ENCODE measurements around the gene GFRA1.

Gene GFRA1

DNA sequence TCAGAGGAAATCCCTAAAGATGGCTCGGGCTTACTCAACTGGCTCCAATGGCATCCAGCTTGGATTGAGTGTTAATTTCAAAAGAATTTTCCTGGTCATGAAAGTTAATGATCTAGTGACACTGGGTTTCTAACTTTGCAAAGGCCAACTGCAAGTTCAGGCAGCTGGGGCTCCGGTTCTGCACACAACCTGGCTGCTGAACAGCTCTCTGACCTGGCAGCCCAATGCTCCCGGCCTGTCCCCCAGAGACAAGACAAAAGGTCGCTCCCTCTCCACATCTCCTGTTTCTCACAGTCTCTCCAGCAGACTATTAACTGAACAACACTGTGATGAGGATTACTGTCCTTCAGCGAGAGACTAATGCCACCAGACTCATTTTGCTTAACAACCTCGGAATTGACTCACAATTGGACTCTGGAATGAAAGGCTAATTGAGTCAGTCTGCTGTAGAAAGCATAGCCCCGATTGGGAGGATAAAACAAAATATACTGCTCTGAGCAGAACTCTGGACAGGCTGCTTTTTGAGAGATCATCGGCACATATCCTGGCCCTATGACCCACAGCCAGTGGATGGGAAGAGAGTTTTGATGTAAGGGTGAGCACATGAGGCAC, 174.5 kb downstream of the GFRA1 start:
- DNase-seq = no peak

DNA sequence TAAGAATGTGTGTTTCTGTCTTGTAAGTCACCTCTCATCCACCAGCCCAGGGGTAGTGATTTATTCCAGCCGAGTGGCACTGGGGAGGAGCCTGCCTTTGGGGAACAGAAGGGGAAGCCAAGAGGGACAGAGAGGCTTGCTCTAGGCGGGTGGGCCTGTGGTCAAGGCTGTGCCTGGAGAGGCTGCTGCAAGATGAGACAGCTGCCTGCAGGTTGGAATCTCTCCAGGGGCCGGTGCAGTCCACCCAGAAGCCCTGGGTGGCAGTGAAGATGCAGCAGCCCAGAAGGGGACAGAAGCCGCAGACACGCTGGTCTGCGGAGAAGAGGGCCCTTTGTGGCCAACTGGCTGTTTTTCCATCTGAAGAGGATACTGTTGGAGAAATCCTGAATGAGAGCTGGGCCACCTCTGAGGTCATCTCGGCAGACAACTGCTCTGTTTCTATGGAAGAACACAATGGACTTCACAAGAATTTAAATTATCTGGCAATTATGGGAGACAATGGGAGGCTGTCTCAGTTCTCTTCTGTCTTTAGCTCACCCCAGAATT, 175.7 kb downstream of the GFRA1 start:
- DNase-seq = no peak

DNA sequence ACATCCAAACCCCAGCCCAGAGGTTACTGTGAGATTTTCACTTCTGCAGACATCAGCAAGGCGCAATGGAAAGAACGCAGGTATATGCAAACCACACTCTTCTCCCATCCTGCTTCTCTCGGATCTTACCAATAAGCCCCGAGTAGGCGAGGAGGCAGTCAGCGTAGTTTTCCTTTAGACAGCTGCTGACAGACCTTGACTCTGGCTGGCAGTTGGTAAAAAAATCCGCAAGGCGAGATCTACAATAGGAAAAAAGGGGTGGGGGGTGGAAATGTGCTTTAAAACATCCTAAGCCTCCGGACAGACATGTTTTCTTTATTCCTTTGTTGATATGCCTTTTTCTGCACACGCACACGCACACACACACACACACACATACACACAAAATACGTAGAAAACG, 176.5 kb downstream of the GFRA1 start:
- no peak for DNase-seq

DNA sequence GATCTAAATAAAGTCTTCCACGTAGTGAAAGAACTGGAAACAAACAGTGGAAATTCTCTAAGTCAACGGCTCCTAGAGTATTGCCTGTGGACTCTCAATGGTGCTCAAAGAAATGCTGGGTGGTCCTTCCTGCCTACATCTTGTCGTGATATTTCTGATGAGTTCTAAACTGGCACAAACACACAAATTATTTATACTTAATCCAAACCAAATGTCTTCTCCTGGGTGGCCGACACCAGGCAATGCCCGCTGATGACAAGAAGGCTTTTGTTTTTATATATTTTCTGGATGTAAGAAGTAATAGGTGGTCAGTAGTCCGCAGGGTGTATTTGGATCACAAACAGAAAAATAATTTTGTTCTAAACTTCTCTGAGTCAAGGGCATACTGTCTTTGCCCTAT, 178.7 kb downstream of the GFRA1 start:
- no peak for DNase-seq

DNA sequence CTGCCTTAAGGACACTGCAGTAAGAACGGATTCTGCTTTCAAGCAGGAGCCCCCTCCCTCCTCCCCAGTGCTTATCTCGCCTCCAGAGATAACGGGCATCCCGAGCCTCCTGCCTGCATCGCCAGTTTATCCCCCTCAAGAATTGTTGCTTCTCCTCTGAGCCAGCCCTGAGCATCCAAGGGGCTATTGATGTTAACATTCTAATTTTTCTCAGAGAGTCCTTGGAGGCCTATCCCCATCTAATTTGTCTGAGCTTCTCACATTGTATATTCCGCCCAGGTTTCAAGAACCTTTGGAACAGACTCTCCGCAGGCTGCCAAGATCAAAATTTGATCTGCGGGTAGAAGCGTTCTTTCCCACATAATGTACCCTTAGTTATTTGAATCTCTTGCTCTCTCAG, 180.0 kb downstream of the GFRA1 start:
- no peak for DNase-seq

DNA sequence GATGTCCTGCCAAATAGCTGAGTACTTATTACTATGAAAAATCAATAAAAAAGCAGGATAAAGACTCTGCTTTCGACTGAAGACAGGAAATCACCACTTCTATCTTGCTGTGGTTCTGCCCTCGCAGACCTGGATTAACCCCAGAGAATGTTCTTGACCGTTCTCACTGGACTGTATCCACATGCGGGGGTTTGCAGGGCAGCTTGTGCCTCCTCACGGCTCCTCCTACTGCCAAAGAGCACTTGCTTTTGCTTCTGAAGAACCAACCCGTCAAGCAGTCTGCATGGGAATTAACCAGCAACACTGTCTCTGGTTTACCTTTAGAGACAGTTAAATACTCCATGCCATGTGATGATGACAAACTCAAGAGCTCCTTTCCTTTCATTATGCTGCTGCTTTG, 184.0 kb downstream of the GFRA1 start:
- DNase-seq = no peak

DNA sequence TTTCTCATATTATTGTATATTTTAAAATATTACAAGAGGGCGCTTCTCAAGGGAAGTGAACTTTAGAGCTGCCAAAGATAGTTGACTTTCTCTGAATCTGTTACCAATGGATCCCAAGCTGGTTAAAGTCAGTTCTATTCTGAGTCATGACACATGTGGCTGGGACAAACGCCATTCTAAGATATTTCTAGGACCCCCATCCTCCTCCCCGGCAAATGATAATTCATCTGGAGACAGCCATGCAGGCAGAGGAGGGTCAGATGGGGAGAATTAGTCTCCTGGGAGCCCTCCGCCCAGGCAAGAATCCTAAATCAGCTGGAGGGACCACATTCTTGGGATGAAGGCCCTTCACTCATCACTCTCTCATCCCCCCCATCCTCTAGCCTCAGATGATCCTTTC, 187.7 kb downstream of the GFRA1 start:
- no peak for DNase-seq

DNA sequence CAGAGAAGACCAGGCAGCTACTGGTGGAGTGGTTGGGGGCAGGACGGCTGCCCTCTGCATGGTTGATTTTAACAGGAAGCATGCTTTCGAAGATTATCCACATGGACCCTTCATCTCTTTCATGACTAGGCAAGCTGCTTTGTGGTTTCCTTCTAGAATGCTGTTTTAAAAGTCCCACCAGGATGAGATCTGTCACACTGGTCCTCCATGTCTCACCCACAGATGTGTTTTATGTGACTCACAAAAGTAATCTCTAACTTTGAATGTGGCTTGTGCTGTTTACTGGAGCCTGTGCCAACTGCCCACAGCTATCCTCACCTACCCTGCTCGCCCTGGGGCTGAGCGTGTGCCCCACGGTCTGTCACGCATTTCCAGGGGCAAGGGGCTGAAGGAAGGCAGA, 188.8 kb downstream of the GFRA1 start:
- DNase-seq = no peak

DNA sequence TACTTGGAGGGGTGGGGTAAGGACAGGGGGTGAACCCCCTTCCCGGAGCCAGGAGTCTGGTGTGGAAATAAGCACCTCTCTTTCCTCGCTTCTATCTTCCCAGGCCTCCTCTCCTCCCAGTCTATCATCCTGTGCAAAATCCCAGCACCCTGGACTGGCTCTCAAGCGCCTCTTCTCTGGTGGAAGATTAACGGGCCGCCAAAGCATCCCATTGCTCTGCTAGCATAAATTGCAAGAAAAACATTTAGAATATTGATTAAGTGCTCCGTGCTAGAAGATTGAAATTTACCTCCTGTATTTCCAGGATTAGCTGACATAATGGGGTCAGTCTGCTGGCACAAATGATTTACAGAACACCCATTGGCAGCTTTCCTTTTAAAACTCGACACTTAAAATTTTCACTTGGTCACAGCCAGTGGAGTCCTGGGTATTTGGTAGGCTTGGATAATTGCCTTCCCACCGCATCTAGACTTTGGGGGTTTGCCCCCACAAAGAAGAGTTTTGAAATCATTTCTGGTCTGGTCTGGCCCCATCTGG, 189.7 kb downstream of the GFRA1 start:
- no peak for DNase-seq

DNA sequence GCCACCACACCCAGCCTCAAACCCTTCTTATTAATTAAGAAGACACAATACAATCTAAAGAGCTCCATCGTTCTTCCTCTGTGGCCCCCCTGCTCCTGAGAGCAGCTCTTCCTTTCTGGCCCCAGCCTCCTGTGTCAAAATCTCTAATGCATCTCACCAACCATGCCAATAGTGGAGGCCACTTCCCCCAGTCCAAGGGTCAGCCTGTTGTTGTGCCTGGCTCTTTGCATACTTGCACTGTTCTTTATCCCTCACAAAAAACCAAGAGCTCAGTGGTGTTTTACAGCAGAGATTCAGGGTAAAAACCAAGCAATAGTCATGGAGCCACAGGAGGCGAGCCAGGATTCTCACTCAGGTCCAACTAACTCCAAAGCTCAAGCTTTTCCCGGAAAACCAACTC, 190.2 kb downstream of the GFRA1 start:
- no peak for DNase-seq

DNA sequence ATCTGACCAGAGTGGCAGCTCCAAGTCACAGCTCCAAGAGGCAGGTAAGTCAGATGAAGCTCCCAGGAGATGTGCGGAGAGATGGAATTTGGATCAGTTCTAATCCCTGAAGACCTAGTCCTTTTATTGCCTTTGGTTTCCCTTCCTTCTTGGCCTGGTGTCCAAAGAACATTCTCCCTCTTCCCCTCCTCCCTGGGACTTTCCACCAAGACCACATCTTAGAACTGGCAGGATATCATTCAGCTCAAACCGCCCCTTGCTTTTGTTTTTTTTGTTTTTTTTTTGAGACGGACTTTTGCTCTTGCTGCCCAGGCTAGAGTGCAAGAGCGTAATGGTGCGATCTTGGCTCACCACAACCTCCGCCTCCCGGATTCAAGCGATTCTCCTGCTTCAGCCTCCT, 190.8 kb downstream of the GFRA1 start:
- DNase-seq = no peak

DNA sequence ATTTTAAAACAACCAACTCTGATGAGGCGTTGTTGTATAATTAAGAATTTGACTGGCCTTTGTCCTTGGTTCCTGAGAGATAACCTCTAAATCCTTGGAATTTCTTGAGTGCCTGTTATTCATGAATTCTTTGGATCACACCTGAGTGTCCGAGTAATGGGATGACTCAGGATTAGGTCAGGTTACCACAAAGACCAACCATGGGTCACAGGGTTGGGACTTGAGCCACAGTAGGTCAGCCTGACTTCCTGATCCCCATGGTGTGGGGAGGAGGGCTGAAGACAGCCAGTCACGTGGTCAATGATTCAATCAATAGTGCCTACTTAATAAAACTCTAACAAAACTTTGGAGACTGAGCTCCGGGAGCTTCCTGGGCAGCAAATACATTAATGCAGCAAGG, 192.5 kb downstream of the GFRA1 start:
- DNase-seq = no peak

DNA sequence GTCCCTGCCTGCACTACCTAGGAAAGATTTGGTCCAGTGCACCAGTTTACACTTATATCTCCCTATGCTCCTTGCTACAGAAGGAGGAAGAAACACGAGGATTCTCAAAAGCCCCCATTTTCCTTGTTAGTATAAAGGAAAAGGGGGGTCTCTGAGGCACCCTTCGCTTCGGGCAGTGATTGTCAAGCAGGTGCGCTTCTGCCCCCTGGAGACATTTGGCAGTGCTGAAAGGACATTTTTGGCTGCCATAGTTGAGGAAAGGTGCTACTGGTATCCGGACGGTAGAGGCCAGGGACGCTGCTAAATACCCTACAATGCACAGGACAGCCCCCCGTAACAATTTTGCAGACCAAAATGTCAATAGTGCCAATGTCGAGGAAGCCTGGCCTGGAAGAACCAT, 193.7 kb downstream of the GFRA1 start:
- no peak for DNase-seq

DNA sequence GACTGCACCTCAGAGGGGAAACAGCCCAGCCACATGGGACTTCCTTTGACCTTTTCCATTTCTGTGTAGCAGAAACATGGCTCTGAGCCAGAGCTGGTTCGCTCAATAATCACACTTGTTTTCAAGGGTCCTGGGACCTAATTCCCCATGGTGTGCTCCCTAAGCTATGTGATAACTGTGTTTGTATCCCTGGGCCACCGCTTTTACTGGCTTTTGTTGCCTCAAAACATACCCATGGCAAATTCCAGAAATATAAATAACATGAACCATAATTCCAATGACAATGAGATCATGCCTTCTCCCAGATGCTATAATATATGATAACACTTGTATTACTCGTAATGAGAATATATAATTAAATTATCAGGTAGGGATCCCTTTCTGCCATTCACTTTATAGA, 196.4 kb downstream of the GFRA1 start:
- DNase-seq = no peak

DNA sequence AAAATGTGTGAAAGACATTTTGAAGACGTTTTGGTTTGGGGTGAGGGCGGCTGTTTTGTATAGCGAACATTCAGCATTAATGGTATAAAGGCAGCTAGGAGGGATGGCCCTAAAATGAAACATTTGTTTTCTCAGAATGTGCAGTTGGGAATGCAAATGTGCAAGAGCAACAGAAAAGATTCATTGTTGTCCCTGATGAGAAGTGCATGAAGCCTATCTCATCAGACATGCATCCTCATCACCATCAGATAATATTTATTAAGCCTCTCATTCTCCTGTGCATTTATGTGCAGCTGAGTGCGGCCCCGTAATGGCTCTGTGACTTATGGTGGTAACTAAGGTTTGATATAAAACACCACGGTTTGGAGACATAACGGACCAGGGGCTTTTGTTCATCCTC, 199.5 kb downstream of the GFRA1 start:
- no peak for DNase-seq

DNA sequence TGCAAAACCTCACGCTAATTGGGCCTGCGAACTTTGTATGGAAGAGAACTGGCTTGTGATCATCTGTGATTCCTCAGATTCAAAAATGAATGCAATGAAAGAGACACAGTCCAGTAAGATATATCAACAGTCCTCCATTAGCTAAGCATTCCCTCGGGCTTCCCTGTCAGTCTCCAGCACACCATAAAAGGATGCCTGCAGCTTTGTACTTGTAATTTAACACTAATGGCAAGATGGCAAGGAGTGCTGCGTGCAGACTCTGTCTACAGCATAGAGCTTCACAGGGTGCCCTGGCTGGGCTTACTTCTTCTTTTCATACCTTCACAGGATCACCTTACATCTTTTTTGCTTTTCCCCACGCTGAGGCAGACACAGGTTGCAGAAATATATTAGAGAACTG, 200.0 kb downstream of the GFRA1 start:
- DNase-seq = no peak

DNA sequence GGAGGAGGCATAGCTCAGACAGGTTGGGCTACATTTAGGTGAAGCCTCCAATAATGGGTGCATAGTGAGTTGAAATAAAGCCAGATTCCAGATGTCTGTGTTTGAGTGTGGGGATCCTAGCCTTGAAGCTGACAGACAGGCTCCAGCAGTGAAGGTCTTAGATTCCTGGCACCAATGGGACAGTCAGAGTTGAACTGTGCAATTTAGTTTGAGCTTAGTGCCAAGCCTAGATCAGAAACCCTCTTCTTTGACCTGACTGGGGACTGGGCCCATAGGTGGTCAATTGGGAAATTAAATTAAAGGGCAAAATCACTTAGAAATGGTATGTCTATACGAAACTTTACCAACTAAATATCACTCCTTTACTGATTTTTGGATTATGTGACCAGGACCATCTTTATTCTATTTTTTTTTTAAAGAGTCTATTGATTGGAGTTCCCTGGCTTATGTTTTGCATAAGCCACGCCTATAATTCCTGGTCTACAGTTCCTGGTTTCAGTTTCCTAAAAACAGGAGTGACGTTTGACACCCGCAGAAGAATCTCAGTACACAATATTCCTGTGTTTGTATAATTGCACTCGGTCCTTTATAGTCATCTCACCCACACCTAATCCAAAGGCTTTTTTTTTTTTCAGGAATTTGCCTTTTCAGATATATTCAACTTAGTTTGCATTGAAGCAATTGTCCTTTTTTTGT, 201.4 kb downstream of the GFRA1 start:
- no peak for DNase-seq

DNA sequence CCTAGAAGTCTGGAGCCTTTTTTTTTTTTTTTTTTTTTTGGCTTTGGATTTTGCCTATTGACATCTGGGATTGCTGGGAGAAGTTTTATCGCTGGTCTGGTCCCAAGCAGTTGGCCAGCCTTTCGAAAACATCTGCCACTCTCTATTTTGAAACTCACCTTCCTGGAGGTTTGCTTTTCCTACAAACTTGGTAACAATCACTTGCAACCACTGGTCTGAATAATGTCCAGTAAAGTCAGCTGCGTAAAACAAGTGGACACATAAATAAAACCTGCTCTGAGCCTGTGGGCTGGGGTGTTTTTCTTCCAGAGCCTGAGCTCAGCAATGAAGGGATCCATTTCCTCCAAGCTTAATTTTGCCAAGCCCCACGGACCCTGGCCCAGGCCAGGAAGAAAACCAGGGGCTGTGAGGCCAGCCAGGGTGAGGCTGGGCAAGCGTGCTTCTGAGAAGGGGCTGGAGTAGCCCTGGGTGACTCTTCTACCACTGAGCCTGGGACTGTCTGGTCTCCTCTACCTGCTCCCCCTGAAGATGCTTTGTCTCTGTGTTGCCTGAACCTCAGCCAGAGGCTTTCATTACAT, 202.2 kb downstream of the GFRA1 start:
- DNase-seq = no peak

DNA sequence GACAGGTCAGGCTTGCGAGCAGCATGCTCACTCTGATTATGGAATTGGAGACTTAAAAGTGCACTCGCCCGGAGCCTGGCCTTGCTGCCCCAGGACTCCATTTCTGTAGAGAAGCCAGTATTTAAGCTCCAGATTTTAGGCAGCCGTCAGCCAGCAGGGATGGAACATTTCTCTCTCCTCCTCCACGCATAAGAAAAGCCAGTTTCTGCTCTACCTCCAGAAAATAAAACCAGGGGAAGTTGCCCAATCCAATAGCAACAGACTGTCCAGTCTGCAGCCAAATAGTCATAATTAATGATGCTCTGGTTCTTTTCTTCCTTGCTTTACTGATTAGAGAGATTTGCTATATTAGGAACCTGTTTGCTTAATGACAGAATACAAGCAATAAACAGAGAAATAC, 203.2 kb downstream of the GFRA1 start:
- DNase-seq = no peak

DNA sequence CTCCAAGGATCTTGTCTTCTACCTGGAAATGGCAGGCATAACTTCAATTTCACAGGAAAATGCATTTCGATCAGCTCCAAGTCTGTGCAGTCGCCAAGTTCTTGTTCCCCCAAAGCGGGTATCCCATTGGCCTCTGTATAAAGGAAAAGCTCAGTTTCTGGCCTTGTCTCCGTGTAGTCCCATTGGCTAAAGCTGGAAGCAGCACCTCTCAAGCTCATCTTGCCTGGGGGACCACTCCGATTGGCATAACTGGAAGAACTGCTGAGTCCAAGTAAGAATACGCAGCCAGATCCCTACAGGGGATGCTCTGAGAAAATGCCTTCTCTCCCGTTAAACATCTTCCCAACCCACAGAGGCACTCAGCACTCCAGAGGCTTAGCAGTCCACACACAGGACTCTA, 205.2 kb downstream of the GFRA1 start:
- DNase-seq = no peak

DNA sequence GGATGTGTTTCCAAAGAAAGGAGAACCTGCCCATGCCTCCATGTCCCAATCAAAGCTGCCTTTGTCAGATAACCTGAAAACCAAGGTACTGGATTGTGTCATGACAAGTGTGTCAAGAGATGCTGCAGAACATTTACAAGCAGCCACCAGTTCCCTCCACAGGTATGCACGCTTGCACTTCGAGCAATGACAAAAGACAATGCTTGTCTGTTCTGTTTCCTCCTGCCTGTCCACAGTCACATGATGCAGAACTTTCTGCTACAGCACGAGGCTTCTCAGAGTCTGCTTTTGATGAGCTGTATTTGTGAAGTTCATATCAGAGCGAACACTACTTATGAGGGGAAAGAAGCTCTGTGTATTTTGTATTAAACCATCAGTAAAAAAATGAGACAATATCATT, 209.9 kb downstream of the GFRA1 start:
- no peak for DNase-seq

DNA sequence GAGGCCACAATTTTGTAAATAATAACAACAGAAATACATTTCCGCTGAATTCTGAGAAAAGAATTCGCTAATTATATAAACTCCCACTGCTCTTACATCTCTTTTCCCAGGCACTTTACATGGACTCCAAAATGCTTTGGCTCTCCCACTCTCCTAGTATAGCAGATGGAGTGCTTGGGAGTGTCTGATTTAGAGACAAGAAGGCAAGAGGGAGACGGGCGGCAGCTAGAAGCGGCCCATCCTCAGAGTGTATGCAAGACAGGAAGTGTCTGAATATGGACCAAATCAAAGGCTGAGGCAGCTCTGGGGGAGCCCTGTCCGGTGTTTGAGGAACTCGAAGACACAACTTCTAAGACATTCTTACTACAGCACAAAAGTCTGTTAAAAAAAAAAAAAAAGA, 212.1 kb downstream of the GFRA1 start:
- no peak for DNase-seq

DNA sequence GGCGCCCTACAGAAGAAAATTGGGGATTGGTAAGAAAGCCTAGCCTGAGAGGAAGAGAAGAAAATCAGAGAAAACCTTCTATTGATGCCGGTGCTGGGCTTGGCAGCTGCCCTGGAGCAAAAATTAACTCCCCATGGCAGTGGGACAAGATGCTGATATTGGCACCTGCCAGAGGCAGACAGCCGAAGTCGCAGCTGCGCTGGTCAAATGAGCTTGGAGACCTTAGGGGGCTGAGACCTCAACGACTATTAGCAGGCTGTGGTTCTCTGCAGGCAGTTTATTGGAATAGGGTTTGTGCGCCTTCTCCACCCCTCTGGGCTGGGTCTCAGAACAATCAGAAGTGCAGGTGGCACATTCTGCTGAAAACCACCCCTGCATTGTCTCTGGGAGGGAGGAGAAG, 213.7 kb downstream of the GFRA1 start:
- DNase-seq = no peak

Data from stimulated activated CD4-positive, alpha-beta T cell treated with anti-CD3 and anti-CD28 coated beads, Interleukin-12 subunit alpha, Interleukin-12 subunit beta, amount 100 ng/mL, for 4 hours (primary cell).